Neural progenitor cell (in vitro differentiated cells): ENCODE data around the gene PRKAG2.

ENCODE experiments used
- CTCF ChIP-seq: fragments of 200-600 bp; sonication (generic); IDR thresholded peaks from 2 replicates; pipeline ENCODE4 v1.5.1; 2017; ENCODE audit warnings: antibody characterized with exemption, mild to moderate bottlenecking
- EZH2 ChIP-seq: fragments of 200-600 bp; sonication (generic); IDR thresholded peaks from 2 replicates; pipeline ENCODE4 v1.6.1; 2017; ENCODE audit warnings: antibody characterized with exemption, mild to moderate bottlenecking, moderate library complexity

GRCh38 chr7:151866028-151866427 is 10.9 kb downstream of the PRKAG2 start:
- TF ChIP-seq CTCF, result no peak
- TF ChIP-seq EZH2, result no peak
